Activated CD4-positive, alpha-beta T cell treated with anti-CD3 and anti-CD28 coated beads, Interleukin-10, Interleukin-2, amounts not matched to agents 100 ng/mL and 50 ng/mL, durations not matched to agents 16 hours and 8 hours (primary cell): ENCODE measurements around the gene COA8.

Experiments
- DNase-seq: peaks from one replicate; pipeline ENCODE4 v3.0.0-alpha.2; 2020

Gene COA8

GRCh38 chr14:103549361-103550311 lies 13.1 kb upstream of the COA8 start:
- no peak for DNase-seq

DNA sequence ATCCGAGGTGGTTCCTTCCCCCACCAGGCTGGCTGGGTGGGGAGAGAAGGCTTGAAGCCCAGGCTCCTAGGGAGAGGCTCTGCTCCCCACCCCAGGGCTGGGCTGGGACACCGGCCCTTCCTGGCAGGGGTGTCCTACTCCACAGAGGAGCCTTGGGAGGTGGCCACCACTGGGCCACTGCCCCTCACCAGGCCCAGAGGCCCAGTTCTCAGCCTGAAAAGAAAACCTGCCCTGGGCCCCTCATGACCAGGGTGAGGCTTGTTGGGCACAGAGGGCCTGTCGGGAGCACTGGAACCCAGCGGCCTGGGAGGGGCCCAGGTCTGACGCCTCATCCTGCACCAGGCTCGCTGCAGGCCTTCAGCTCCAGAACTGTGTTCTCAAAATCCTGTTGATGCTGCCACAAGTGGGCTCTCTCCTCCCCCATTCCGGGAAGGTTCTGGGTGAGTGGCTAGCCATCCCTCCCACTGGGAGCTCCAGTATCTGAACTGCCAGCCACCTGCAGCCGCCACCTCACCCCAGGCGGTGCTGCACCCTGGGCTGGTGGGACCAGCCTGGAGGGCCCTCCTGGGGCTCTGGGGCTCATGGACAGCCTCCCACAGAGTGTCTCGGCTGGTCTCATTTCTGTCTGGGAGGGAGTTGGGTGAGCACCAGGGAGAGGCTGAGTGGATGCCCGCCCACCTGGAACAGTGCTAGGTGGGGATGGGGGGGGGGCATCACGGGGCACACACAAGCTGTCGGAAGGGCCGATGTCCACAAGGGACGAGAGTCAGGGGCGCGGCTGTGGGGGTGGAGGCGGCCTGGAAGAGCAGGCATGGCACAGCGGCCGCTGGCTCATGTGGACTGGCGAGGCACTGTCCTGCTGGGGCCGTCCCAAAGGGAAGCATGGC lies 12.1 kb upstream of the COA8 start:
- DNase-seq = no peak

- no peak for DNase-seq
Observed at GRCh38 chr14:103551338-103551762, 11.4 kb upstream of the COA8 start.

- no peak for DNase-seq
Observed at GRCh38 chr14:103552011-103552845, 10.5 kb upstream of the COA8 start.

- no peak for DNase-seq
Observed at GRCh38 chr14:103552846-103553210, 9.9 kb upstream of the COA8 start.

- no peak for DNase-seq
Observed at GRCh38 chr14:103555559-103556337, 7.0 kb upstream of the COA8 start.

GRCh38 chr14:103556946-103557758 lies 5.6 kb upstream of the COA8 start:
- DNase-seq = no peak

GRCh38 chr14:103558071-103558882 lies 4.5 kb upstream of the COA8 start:
- no peak for DNase-seq

GRCh38 chr14:103559766-103560165 lies 3.0 kb upstream of the COA8 start:
- DNase-seq = no peak

DNA sequence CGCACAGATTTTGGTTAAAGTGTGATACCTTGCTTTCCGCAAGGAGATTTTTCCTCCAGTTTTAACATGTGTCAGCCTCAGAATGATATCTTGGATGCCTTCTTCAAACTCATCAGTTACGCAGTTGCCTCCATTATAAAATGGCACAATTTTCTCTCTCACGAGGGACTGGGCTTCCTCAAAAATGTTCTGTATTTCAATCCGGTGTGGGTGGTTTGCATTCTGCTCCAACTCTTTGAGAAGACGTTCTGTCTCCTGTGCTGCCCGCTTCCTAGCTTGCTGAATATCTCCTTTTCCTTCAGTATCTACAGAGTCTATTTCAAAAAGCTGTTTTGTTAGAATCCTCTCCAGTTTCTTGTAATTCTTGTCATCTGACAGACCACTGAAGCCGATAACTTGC lies 2.1 kb upstream of the COA8 start:
- DNase-seq = no peak

DNA sequence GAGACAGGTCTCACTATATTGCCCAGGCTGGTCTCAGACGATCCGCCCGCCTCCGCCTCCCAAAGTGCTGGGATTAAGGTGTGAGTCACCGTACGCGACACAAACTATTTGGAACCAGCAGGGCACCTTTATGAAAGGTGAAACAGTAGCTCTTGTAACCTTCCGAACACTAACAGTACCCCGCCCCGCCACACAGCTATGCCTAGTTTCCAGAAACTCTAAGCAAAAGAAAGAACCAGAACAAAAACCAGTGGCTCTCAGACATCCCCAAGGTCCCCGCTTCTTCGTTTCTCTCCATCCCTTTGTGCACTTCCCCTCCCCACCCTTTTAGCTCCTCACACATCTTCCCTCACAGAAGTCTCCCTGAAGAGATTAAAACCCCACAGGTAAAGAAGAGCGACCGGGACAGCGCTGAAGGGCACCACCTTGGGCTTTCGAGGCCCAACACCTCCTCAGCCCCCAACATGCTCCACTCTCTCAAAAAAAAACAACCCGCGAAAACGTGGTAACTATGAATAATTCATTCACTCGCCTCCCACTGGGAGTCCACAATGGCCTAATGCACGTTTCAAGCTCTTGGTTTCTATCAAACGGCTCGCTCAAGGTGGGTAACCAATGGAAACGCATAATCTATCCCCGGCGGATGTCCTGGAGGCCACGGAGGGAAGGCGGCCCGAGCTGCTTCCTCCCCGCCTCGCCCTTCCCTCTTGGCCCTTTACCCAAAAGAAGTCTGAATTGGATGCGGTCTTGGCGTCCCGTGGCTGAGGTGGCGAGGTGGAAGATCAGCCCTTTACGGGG lies 1.2 kb upstream of the COA8 start:
- peak; percentile 73 for DNase-seq

GRCh38 chr14:103562179-103562428 lies 656 bp upstream of the COA8 start:
- peak; percentile 56 for DNase-seq

- no peak for DNase-seq
Observed at GRCh38 chr14:103563226-103563620, 463 bp downstream of the COA8 start.

DNA sequence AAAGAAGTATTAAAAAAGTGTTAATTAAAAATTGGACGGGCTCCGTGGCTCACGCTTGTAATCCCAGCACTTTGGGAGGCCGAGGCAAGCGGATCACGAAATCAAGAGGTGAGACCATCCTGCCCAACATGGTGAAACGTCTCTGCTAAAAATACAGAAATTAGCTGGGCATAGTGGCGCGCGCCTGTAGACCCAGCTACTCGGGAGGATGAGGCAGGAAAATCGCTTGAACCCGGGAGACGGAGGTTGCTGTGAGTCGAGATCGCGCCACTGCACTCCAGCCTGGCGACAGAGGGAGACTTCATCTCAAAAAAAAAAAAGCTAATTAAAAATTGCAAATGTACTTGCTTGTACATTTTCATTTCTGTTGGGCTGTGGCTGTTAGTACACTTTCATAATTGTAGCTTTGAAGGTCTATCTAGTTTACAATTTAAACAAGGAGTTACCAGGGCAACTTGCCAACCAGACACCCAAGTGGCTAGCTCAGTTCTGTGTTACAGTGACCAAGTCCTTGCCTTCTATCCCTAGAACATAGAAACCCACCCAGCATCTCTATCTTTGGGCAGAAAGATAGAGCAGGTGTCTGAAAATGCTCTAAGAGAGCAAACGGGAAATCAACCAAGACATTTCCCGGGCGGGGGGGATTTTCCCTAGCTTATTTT lies 1.2 kb downstream of the COA8 start:
- no peak for DNase-seq

DNA sequence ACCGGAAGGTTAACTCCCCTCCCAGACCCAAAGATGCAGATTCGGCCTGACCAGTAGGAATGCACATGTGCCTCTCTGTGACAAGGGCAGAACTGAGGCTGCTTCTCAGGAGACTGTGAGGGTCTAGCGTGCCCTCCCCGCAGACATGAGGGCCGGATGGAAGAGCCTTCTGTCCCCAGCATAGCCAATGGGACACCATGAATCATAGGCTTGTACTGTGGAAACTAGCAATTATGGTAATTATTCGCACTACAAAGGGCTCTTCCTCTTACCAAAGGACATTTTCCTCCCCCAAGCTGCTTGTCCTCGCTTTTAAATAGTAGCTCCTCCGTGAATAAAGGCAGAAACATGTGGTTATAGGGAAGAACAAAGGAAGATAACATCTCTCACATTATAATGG lies 6.2 kb downstream of the COA8 start:
- no peak for DNase-seq

DNA sequence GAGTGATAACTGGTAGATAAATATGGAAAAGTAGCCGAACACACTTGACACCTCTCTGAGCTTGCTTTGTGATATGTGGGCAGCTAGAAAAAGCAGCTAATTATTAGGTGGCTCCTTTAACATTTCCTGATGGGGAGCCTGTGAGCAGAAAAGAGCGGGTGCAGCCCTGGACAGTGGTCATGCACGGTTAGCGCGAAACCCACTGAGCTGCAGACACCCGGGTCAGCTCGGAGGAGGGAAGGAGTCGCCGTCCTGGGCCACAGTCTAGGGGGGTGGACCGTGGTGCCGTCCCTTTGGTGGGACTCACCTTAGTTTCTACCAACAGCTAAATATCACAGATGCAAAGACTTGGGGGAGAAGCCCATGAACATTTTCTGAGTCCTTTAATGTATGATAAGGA lies 6.6 kb downstream of the COA8 start:
- DNase-seq = no peak

- DNase-seq = no peak
Observed at GRCh38 chr14:103574104-103574503, 11.3 kb downstream of the COA8 start.

- DNase-seq = no peak
Observed at GRCh38 chr14:103574707-103575285, 12.0 kb downstream of the COA8 start.
